ENCODE data around the gene DIDO1.

The DIDO1 gene

GRCh38 chr20:62962221-62962879, 36.0 kb upstream of the DIDO1 start:
- no peak for DNase-seq

- no peak for DNase-seq
Measured at GRCh38 chr20:62961799-62962198, 35.5 kb upstream of the DIDO1 start.

GRCh38 chr20:62961310-62961783, 35.0 kb upstream of the DIDO1 start:
- no peak for DNase-seq

GRCh38 chr20:62960446-62961309, 34.4 kb upstream of the DIDO1 start:
- peak; percentile 14 for DNase-seq

- DNase-seq = no peak
Measured at GRCh38 chr20:62959998-62960436, 33.7 kb upstream of the DIDO1 start.

GRCh38 chr20:62959101-62959971, 33.0 kb upstream of the DIDO1 start:
- no peak for DNase-seq

- DNase-seq = no peak
Measured at GRCh38 chr20:62958388-62959100, 32.2 kb upstream of the DIDO1 start.

- no peak for DNase-seq
Measured at GRCh38 chr20:62957136-62958117, 31.1 kb upstream of the DIDO1 start.

- DNase-seq = no peak
Measured at GRCh38 chr20:62956387-62957135, 30.3 kb upstream of the DIDO1 start.

- no peak for DNase-seq
Measured at GRCh38 chr20:62955519-62956386, 29.4 kb upstream of the DIDO1 start.

- DNase-seq = peak; percentile 81
Measured at GRCh38 chr20:62953839-62954703, 27.8 kb upstream of the DIDO1 start.

- DNase-seq = no peak
Measured at GRCh38 chr20:62952968-62953838, 26.9 kb upstream of the DIDO1 start.

- no peak for DNase-seq
Measured at GRCh38 chr20:62952373-62952967, 26.2 kb upstream of the DIDO1 start, which contains the start of gene SLC17A9. TSS of gene SLC17A9 (plus strand) at chr20:62952709. CDS start at chr20:62952831, 122 bp downstream.

GRCh38 chr20:62951896-62952372, 25.6 kb upstream of the DIDO1 start:
- DNase-seq = no peak

GRCh38 chr20:62951143-62951895, 25.0 kb upstream of the DIDO1 start:
- DNase-seq = no peak

GRCh38 chr20:62950741-62951140, 24.4 kb upstream of the DIDO1 start:
- DNase-seq = no peak
